T-cell (primary cell): ENCODE data around the gene KIAA0753. TPM values are rescaled to one million over a fixed set of nuclear protein-coding genes. Genes with fewer than 3 reads are reported as not detected.
"Not testable (repeated sequence)": the region's sequence is repeated elsewhere in the genome, so short reads cannot be mapped to it uniquely, and the experiment has no call there.

Experiments
- ATAC-seq, 4 experiments: fragments of 200-7000 bp in 3 of 4; fragments of 150-1000 bp in 1 of 4; cut with Tn5 transposase; replicated peaks in 1 of 4; 1 replicate in 3 of 4; 2 replicates in 1 of 4; pipeline ENCODE4 v1.10.0; 2021; ENCODE audit warnings: moderate library complexity in 3 of 4, mild to moderate bottlenecking in 2 of 4, moderate number of reproducible peaks in 1 of 4
- CTCF ChIA-PET, 2 donors: fragments of 300-600 bp; sonication (Branson Sonifier 250); formaldehyde crosslinking; loops; one replicate each; lab custom pipeline; 2022; ENCODE audit warnings: antibody characterized with exemption in 2 of 2; lab: Charles Lee
- POLR2A ChIA-PET, 2 donors: fragments of 300-600 bp; sonication (Branson Sonifier 250); formaldehyde crosslinking; loops; one replicate each; lab custom pipeline; 2022; ENCODE audit warnings: antibody characterized with exemption in 2 of 2; lab: Charles Lee
- DNase-seq, 35 experiments: peaks; one replicate each; pipeline versions ENCODE4 v3.0.0 to v3.0.0-alpha.2; 2013 to 2023
- H3K27ac ChIP-seq: one replicate; pipeline ENCODE4 v1.5.1; 2013; ENCODE audit warnings: low read length
- H3K27me3 ChIP-seq, 2 experiments: replicated peaks in 1 of 2; 1 replicate in 1 of 2; 2 replicates in 1 of 2; pipeline versions ENCODE4 v1.6.1 to v1.7.0; 2013; ENCODE audit warnings: low read length in 1 of 2, mixed read lengths in 1 of 2; ENCODE audit not compliant: control insufficient read depth in 2 of 2, insufficient read depth in 2 of 2; ENCODE audit errors: extremely low read depth in 1 of 2
- H3K36me3 ChIP-seq, 2 donors: 1 replicate in 1 of 2; 2 replicates in 1 of 2; pipeline versions ENCODE4 v1.6.1 to v1.7.0; 2013; ENCODE audit warnings: low read length in 1 of 2; ENCODE audit not compliant: control insufficient read depth in 2 of 2, insufficient read depth in 1 of 2; ENCODE audit errors: extremely low read depth in 1 of 2
- H3K4me1 ChIP-seq, 2 experiments: 1 replicate in 1 of 2; 2 replicates in 1 of 2; pipeline versions ENCODE4 v1.6.1 to v1.7.0; 2013; ENCODE audit warnings: low read length in 2 of 2, mixed read lengths in 1 of 2; ENCODE audit not compliant: insufficient read depth in 2 of 2, control insufficient read depth in 1 of 2; ENCODE audit errors: extremely low read depth in 1 of 2
- H3K4me3 ChIP-seq, 2 donors: 1 replicate in 1 of 2; 2 replicates in 1 of 2; pipeline versions ENCODE4 v1.5.1 to v1.7.0; 2013; ENCODE audit warnings: mild to moderate bottlenecking in 2 of 2, low read length in 1 of 2, moderate library complexity in 1 of 2; ENCODE audit not compliant: control insufficient read depth in 1 of 2; ENCODE audit errors: extremely low read depth in 1 of 2
- H3K9me3 ChIP-seq: 2 replicates; pipeline ENCODE4 v1.7.0; 2013
- H3K27ac Mint-ChIP-seq, 2 donors: one replicate each; pipeline ENCODE4 v1.8.0; 2020 to 2021; ENCODE audit warnings: mild to moderate bottlenecking in 2 of 2, mixed read lengths in 2 of 2
- H3K27me3 Mint-ChIP-seq, 2 donors: one replicate each; pipeline ENCODE4 v1.8.0; 2021 to 2022; ENCODE audit warnings: mixed read lengths in 2 of 2
- H3K36me3 Mint-ChIP-seq: one replicate; pipeline ENCODE4 v1.8.0; 2021; ENCODE audit warnings: mixed read lengths
- H3K4me1 Mint-ChIP-seq, 3 donors: one replicate each; pipeline ENCODE4 v1.8.0; 2020 to 2022; ENCODE audit warnings: mixed read lengths in 3 of 3, mild to moderate bottlenecking in 1 of 3
- H3K4me3 Mint-ChIP-seq, 3 donors: one replicate each; pipeline ENCODE4 v1.8.0; 2020 to 2022; ENCODE audit warnings: mild to moderate bottlenecking in 3 of 3, mixed read lengths in 3 of 3, moderate library complexity in 3 of 3
- H3K9me3 Mint-ChIP-seq, 3 donors: one replicate each; pipeline ENCODE4 v1.8.0; 2020 to 2022; ENCODE audit warnings: mixed read lengths in 3 of 3
- WGBS: methylation state at CpG from one replicate; pipeline ENCODE4 v1.1.5; 2013; ENCODE audit warnings: missing lambda C conversion rate; ENCODE audit not compliant: insufficient coverage; 5-methylcytosine and 5-hydroxymethylcytosine counted together
- total RNA-seq, 35 experiments: library from RNA in 6 of 35; stranded (reverse) in 6 of 35; fragments of 120-200 nt in 1 of 35; gene quantifications; one replicate each; pipeline versions ENCODE4 v1.2.1 to v1.2.4 and lab custom pipeline; 2013 to 2026

The KIAA0753 gene
- total RNA-seq, 5 donors from 2014 or later (not counting 1 experiment from before 2014, with no cell fraction given), result 12.4 to 16.9 (median 15.9) TPM

- WGBS, result 98% methylated on average over 6 of the region's 13 CpGs
- no peaks in the 10 kb centered on the region for H3K9me3 Mint-ChIP-seq
- no peaks in the 10 kb centered on the region for H3K9me3 ChIP-seq
- ChIA-PET POLR2A (no interaction called here), CTCF (no interaction called here)
- H3K36me3 ChIP-seq, result peaks cover under 1 to 6% of the 10 kb centered on the region in 2 donors
- H3K4me3 Mint-ChIP-seq, result no peak overlapping the region
- ATAC-seq, result no peak
- H3K36me3 Mint-ChIP-seq, result peaks cover 7% of the 10 kb centered on the region
- H3K4me1 Mint-ChIP-seq, result peaks cover 15 to 23% (median 19%) of the 10 kb centered on the region in 3 donors
- no peaks in the 10 kb centered on the region for H3K27me3 ChIP-seq
- H3K27ac Mint-ChIP-seq, result no peak overlapping the region
- peaks cover 0 to 14% of the 10 kb centered on the region in 2 experiments for H3K4me1 ChIP-seq
- no peak for DNase-seq
- H3K27me3 Mint-ChIP-seq, result no peaks in the 10 kb centered on the region
- H3K4me3 ChIP-seq, result no peak overlapping the region
- no peak overlapping the region for H3K27ac ChIP-seq
Observed at GRCh38 chr17:6573982-6574686, 66.4 kb downstream of the KIAA0753 start.

GRCh38 chr17:6573495-6573894, 67.0 kb downstream of the KIAA0753 start:
- H3K27ac Mint-ChIP-seq, H3K4me3 ChIP-seq, H3K27me3 ChIP-seq, H3K36me3 Mint-ChIP-seq, DNase-seq, CTCF ChIA-PET, H3K27ac ChIP-seq, H3K9me3 Mint-ChIP-seq, H3K27me3 Mint-ChIP-seq, ATAC-seq, H3K9me3 ChIP-seq, H3K36me3 ChIP-seq, POLR2A ChIA-PET, H3K4me3 Mint-ChIP-seq: not testable (repeated sequence)
- 93% methylated on average over 4 of the region's 6 CpGs for WGBS
- peaks cover 15 to 23% (median 19%) of the 10 kb centered on the region in 3 donors for H3K4me1 Mint-ChIP-seq
- H3K4me1 ChIP-seq, result peaks cover 0 to 14% of the 10 kb centered on the region in 2 experiments

GRCh38 chr17:6572972-6573370, 67.5 kb downstream of the KIAA0753 start:
- Histone ChIP-seq H3K27ac (no peak overlapping the region), H3K4me1 (peaks cover 0 to 14% of the 10 kb centered on the region in 2 experiments), H3K27me3 (peaks cover 0 to 3% of the 10 kb centered on the region in 2 experiments), H3K36me3 (peaks cover 0 to 3% of the 10 kb centered on the region in 2 donors), H3K9me3 (no peaks in the 10 kb centered on the region), H3K4me3 (no peak overlapping the region)
- POLR2A ChIA-PET, result no interaction called here
- no peaks in the 10 kb centered on the region for H3K27me3 Mint-ChIP-seq
- CTCF ChIA-PET, result no interaction called here
- H3K27ac Mint-ChIP-seq, result no peak overlapping the region
- peaks cover 7% of the 10 kb centered on the region for H3K36me3 Mint-ChIP-seq
- no peaks in the 10 kb centered on the region for H3K9me3 Mint-ChIP-seq
- WGBS, result 94% methylated on average over 8 of the region's 8 CpGs
- DNase-seq, result no peak
- no peak for ATAC-seq
- no peak overlapping the region for H3K4me3 Mint-ChIP-seq
- H3K4me1 Mint-ChIP-seq, result peaks cover 15 to 23% (median 19%) of the 10 kb centered on the region in 3 donors

GRCh38 chr17:6571452-6571781, 69.1 kb downstream of the KIAA0753 start:
- Histone ChIP-seq H3K27ac (no peak overlapping the region), H3K9me3 (no peaks in the 10 kb centered on the region), H3K4me3 (no peak overlapping the region), H3K27me3 (peaks cover 0 to 3% of the 10 kb centered on the region in 2 experiments), H3K4me1 (peaks cover 0 to 14% of the 10 kb centered on the region in 2 experiments), H3K36me3 (no peaks in the 10 kb centered on the region)
- ChIA-PET CTCF (no interaction called here), POLR2A (no interaction called here)
- Mint-ChIP-seq H3K27ac (no peak overlapping the region), H3K36me3 (no peaks in the 10 kb centered on the region), H3K4me1 (peaks cover 15 to 21% (median 19%) of the 10 kb centered on the region in 3 donors), H3K27me3 (no peaks in the 10 kb centered on the region), H3K4me3 (no peak overlapping the region), H3K9me3 (no peaks in the 10 kb centered on the region)
- DNase-seq (no peak), ATAC-seq (no peak)
- no CpG with 5 or more reads among the region's 7 CpGs for WGBS

- Histone ChIP-seq H3K27ac (no peak overlapping the region), H3K4me3 (no peak overlapping the region), H3K4me1 (peaks cover 0 to 12% of the 10 kb centered on the region in 2 experiments), H3K36me3 (no peaks in the 10 kb centered on the region), H3K27me3 (peaks cover 0 to 6% of the 10 kb centered on the region in 2 experiments), H3K9me3 (no peaks in the 10 kb centered on the region)
- Mint-ChIP-seq H3K4me1 (peaks cover 12 to 16% (median 15%) of the 10 kb centered on the region in 3 donors), H3K36me3 (peaks cover 2% of the 10 kb centered on the region), H3K4me3 (no peak overlapping the region), H3K27ac (no peak overlapping the region), H3K9me3 (no peaks in the 10 kb centered on the region), H3K27me3 (peaks cover under 1 to 3% of the 10 kb centered on the region in 2 donors)
- ATAC-seq (no peak), DNase-seq (no peak)
- 91% methylated on average over 15 of the region's 18 CpGs for WGBS
- POLR2A ChIA-PET, result no interaction called here
- CTCF ChIA-PET, result no interaction called here
Observed at GRCh38 chr17:6570731-6571451, 69.6 kb downstream of the KIAA0753 start.

- no peaks in the 10 kb centered on the region for H3K4me1 ChIP-seq
Observed at GRCh38 chr17:6569370-6570285, 70.9 kb downstream of the KIAA0753 start.

More at GRCh38 chr17:6569370-6570285, 70.9 kb downstream of the KIAA0753 start:
- Mint-ChIP-seq H3K9me3 (no peaks in the 10 kb centered on the region), H3K4me3 (no peak overlapping the region), H3K27ac (no peak overlapping the region), H3K36me3 (peaks cover 3% of the 10 kb centered on the region), H3K27me3 (peaks cover 4 to 6% of the 10 kb centered on the region in 2 donors), H3K4me1 (peaks cover 0 to 4% (median 3%) of the 10 kb centered on the region in 3 donors)
- Histone ChIP-seq H3K27ac (no peak overlapping the region), H3K36me3 (no peaks in the 10 kb centered on the region), H3K9me3 (no peaks in the 10 kb centered on the region), H3K4me3 (no peak overlapping the region), H3K27me3 (peaks cover 0 to 7% of the 10 kb centered on the region in 2 experiments)
- ChIA-PET CTCF (no interaction called here), POLR2A (no interaction called here)
- DNase-seq, result no peak
- WGBS, result 74% methylated on average over 4 of the region's 10 CpGs
- ATAC-seq, result no peak
